Measurements from ENCODE around the gene PSENEN. TPM values are rescaled to one million over a fixed set of nuclear protein-coding genes. Genes with fewer than 3 reads are reported as not detected.
A peak's percentile ranks its signal among the peaks of the same experiment; 100 is the strongest.
"Not testable (repeated sequence)": the region's sequence is repeated elsewhere in the genome, so short reads cannot be mapped to it uniquely, and the experiment has no call there.

Gene PSENEN
- total RNA-seq, 1 donor from 2014 or later, result 32.5 TPM

DNA sequence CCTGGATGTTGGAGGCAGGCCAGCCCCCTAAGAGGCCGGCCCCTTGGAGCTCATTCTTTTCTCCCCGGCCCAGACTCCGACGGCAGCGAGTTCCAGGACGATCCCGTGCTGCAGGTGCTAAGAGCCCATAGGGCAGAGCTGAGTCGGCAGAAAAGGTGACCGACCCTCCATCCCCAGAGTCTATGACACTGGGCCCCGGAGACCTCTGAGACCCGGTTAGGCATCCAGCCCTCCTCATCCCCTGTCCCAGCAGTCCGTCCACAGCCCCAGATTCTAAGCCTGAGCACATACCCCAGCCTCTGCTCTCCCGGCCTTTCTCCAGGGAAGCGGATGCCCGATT, 22.6 kb downstream of the PSENEN start:
- no peak for DNase-seq (ENCODE audit: low read depth)

DNA sequence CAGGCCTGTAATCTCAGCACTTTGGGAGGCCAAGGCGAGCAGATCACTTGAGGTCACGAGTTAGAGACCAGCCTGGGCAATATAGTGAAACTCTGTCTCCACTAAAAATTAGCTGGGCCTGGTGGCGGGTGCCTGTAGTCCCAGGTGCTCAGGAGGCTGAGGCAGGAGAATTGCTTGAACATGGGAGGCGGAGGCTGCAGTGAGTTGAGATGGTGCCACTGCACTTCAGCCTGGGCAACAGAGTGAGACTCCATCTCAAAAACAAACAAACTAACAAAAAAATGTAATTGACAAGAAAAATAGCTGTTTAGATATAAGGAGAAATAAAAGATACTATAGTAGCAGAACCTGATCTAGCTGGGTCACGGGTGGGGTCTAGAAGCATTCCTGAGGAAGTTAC, 26.9 kb downstream of the PSENEN start:
- DNase-seq (ENCODE audit: low read depth), result not testable (repeated sequence)

DNA sequence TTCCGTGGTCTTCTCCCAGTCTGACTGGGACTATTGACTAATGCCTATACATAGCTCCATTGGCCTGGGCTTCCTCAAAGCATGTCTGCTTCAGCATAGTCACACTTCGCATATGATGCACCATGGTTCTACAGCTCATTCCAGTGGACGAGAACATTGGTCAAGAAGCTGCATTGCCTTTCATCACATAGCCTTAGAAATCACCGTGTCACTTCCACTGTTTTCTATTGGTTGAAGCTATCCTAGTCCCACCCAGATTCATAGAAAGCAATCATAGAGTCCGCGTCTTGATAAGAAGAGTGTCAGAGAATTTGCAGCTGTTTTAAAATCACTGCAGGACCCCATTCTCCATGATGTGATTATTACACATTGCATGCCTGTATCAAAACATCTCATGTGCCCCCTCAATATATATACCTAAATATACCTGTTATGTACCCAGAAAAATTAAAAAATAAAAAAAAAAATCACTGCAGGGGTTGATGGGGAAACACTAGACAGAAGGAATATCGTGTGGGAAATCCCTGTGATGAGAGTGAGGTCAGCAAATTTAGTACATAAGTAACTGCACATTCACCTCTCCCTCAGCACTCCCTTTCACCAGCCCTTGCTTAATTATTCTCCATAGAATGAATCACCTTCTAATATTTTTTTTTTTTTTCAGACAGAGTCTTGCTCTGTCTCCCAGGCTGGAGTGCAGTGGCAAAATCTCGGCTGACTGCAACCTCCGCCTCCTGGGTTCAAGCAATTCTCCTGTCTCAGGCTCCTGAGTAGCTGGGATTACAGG, 27.8 kb downstream of the PSENEN start:
- no peak for DNase-seq (ENCODE audit: low read depth)

DNA sequence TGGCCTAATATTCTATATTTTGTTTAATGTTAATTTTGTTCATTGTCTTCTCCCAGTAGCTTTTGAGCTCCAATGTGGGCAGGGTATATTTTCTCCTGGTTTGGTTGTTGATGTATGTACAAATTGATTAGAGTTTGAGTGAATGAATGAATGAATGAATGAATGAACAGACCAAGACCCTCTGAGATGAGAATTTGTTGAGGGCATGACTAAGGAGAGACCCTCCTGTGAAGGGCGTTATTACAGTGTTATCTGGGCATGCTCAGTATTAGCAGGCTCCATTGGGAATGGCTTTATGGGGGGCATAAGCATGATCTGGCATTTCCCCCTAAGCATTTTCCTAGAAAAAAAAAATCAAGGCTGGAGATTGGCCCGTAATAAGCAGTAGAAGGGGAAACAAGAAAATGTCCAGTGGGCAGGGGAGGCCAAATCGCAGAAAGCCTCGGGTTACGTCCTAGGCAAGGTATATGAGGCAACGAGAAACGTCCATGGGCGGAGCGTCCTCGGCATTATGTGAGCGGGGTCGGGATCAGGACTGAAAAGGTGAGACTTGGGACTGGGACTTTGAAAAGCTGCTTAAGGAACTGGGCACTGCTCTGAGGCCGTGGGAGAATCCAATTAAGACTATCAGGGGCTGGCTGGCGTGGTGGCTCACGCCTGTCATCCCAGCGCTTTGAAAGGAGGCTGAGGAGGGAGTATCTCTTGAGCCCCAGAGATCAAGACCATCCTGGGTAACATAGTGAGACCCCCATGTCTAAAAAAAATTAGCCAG, 29.0 kb downstream of the PSENEN start:
- DNase-seq (ENCODE audit: low read depth), result no peak

DNA sequence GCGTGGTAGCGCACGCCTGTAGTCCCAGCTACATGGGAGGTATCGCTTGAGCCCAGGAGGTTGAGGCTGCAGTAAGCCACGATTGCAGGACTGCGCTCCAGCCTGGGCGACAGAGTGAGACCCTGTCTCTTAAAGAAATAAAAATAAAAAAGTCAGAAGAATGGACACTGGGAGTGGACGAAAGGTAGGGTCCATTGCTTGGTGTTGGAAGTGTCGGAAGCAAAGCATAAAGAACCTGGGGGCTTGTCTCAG, 29.5 kb downstream of the PSENEN start:
- no peak for DNase-seq (ENCODE audit: low read depth)

DNA sequence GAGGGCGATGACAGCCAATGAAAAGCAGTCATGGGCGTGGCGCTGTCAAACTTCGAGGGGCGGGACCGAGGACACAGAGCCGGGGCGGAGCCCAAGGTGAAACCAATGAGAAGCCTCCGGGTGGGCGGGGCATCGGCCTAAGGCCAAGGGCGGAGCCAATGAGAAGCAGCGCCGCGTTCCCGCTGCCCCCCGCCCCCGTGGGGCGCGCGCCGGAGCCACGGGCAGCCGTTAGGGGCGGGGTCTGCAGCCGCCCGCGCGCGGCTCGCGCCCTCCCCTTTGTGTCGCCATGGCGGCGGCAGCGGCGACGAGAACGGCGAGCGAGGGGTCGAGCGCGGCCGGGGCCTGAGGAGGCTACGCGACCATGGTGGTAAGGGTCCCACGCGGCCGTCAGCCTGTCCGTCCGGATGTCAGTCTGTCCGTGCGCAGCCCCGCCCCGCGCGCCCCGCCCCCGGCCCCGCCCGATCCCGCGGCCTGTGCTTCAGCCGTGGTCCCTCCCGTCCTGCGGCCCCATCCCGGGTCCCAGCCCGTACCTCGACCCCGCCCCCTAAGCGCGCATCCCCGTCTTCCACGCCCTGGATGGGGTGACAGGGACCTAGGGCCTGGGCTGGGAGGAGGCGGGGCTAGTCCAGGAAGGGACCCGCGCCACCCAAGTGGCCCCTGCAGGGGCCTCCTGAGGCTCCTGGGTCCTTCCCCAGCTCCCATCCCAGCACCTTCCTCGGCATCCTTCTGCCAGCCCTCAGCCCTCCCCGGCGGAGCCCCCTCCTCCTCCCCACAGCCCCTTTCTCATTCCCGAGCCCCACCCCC, 30.0 kb downstream of the PSENEN start, which contains the start of gene ARHGAP33:
Gene ARHGAP33, plus strand, starts transcription at position 267 of the 804 bp plus-strand sequence. Its CDS starts 95 bp downstream, at position 362.
- DNase-seq (ENCODE audit: low read depth), result peak; percentile 99

DNA sequence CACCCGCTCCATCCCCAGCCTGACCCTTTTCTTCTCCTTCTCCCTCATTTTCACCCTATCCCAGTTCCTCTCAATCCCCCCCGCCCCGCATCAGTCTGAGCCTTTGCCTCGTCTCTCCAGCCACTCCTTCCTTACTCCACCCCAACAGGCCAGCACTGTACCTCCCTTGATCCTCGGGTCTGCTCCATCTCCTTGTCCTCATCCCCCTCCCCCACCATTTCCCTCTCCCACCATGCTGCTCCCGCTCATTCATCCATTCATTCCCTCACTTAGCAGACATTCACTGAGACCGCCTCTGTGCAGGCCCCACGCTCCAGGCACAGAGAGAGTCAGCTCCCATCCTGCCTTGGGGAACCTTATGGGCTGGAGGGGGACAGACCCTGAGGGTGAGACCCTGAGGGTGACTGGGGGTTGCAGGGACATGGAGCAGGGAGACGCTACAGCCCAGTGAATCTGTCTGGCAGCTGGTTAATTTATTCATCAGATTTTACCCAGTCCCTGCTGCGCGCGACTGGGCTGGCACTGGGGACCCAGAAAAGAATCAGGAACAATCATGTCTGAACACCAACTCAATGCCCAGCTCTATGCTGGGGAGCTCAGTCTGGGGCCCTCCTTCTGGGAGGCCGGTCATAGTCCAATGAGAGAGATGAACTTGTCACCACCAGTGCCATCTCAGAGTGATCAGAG, 30.8 kb downstream of the PSENEN start:
- no peak for DNase-seq (ENCODE audit: low read depth)

DNA sequence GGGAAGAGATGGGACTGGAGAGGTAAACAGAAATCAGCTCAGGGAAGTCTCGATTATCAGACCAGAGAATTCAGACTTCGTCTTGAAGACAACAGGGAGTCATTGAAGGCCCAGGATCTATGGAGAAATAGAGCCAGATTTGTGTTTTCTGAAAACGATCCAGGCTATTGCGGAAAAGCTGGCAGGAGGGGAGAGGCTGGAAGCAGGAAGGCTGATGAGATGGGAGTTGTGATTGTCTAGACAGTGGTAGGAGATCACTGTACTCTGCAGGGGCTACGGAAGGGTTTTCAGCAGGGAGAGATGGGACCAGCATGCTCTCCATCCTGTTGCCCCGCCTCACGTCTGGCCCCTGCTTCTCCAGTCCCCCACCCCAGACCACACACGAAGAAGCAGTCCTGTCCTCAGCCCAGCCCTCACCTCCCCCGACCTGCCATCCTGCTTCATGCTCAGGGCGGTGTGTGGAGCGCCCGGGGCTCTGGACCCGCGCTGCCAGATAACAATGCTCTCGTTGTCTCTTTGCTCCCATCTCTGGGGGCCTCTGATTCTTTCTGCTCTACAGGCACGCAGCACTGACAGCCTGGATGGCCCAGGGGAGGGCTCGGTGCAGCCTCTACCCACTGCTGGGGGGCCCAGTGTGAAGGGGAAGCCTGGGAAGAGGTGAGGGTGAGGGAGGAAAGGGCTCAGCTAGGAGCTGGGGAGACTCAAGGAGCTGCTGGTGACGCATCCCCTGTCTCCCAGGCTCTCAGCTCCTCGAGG, 31.8 kb downstream of the PSENEN start:
- no peak for DNase-seq (ENCODE audit: low read depth)

DNA sequence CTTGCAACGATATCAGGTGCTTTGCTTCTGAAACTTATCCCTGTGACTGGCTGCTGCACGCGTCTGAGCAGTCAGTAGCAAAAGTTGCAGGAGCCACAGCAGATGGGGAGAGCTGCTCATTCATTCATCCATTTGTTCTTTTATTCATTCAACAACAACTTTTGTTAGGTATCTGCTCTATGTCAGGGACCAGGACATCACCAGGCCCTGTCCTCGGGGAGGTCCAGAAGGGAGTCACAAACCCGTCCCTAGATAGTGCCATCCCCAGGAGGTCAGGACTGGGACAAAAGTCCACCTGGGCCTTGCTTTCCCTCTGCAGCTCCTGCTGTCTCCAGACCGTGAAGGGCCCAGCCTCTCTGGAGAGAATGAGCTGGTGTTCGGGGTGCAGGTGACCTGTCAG, 32.5 kb downstream of the PSENEN start:
- no peak for DNase-seq (ENCODE audit: low read depth)

DNA sequence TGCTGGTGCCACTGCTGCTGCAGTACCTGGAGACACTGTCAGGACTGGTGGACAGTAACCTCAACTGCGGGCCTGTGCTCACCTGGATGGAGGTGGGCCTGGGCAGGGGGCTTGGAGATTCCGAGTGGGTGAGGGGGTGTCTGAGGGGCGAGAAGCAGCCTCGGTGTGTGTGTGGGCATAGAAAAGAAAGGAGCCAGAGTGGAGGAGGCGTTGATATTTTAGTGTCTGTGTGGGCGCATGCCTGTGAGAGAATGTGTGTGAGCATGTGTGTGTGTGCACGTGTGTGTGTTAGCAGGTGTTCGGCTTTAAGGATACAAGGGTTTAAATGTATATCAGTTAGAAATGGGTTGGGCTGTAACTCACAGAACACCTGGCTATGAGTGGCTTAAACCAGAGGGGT, 33.6 kb downstream of the PSENEN start:
- no peak for DNase-seq (ENCODE audit: low read depth)

DNA sequence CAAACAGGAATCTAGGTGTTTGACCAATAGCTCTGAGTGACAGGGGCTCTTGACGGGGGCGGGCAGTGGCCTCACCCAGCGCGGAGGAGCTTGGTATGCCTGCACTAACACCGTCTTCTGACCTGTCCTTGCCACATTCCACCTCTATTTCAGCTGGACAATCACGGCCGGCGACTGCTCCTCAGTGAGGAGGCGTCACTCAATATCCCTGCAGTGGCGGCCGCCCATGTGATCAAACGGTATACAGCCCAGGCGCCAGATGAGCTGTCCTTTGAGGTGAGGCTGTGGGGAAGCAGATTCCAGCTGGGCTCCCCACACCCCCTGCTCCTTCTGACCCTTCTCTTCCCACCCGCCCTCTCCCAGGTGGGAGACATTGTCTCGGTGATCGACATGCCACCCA, 34.6 kb downstream of the PSENEN start:
- no peak for DNase-seq (ENCODE audit: low read depth)

DNA sequence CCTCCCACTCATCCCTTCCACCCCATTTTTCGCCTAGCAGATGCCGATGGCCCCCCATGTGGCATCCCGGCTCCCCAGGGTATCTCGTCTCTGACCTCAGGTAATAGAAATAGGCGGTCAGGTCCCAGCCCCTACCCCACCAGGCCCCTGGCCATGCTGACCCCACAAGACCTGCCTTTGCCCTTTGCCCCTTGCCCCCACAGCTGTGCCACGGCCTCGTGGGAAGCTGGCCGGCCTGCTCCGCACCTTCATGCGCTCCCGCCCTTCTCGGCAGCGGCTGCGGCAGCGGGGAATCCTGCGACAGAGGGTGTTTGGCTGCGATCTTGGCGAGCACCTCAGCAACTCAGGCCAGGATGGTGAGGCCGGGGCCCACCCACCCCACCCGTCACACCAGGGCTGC, 35.3 kb downstream of the PSENEN start:
- DNase-seq (ENCODE audit: low read depth), result no peak

DNA sequence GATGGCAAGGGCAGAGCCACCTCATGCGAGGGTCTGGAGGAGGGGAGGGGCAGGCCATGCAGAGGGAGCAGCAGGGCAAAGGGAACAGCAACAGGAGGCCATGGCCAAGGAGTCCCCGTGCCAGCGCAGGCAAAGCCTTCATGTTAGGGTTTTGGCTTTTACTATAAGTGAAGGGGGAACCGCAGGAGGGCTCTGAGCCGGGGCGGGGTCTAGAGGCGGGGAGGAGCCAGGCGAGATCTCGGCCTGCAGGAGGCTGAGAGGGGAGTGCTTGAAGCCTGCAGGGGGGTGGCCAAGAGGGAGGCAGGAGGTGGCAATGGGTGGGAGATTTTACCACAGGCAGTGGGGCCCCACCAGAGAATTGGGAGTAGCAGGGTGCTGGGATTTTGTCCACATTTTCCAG, 36.2 kb downstream of the PSENEN start:
- no peak for DNase-seq (ENCODE audit: low read depth)

DNA sequence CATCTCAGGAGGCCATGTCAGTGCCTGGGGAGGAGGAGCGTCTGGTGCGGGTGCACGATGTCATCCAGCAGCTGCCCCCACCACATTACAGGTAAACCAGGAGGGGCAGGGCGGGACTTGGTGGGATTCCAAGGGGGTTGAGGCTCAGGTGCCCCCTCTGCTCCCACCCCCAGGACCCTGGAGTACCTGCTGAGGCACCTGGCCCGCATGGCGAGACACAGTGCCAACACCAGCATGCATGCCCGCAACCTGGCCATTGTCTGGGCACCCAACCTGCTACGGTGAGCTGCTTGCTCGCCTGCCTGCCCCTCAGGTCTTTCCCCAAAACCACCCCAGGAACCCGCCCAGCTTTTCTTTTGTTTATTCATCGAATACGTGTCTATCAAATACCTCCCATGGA, 37.1 kb downstream of the PSENEN start:
- DNase-seq (ENCODE audit: low read depth), result no peak

DNA sequence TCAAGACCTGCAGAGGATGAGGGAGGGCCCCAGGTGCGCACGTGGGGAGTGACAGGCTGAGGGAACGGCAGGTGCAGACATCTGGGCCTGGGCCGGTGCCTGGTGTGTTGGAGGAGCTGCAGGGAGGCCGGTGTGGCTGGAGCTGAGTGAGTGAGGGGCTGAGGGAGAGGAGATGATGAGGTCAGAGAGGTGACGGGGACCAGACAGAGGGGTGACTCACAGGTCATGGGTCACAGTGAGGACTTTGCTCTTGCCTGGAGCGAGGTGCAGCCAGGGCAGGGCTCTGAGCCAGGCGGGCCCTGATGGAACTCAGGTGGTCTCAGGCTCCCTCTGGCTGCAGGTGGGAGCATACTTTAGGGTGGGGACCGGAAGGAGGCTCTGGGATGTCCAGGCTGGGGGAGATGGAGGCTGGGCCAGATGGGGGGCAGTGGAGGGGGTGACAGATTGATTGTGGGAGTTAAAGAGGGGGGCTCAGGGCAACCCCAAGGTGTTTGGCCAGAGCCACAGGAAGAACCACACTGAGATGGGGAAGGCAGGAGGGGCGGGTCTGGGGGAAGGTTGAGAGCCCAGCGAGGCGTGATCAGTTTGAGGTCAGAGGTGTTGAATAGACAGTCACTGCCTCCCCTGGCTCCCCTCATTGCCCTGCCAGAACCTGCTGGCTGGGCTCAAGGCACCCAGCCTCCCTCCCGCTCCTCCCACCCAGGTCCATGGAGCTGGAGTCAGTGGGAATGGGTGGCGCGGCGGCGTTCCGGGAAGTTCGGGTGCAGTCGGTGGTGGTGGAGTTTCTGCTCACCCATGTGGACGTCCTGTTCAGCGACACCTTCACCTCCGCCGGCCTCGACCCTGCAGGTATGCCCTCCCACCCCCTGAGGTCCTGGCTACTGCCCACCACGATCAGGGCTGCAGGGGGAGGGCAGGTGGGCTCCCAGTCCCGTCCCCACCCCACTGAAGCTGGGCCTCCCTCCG, 38.3 kb downstream of the PSENEN start:
- no peak for DNase-seq (ENCODE audit: low read depth)

DNA sequence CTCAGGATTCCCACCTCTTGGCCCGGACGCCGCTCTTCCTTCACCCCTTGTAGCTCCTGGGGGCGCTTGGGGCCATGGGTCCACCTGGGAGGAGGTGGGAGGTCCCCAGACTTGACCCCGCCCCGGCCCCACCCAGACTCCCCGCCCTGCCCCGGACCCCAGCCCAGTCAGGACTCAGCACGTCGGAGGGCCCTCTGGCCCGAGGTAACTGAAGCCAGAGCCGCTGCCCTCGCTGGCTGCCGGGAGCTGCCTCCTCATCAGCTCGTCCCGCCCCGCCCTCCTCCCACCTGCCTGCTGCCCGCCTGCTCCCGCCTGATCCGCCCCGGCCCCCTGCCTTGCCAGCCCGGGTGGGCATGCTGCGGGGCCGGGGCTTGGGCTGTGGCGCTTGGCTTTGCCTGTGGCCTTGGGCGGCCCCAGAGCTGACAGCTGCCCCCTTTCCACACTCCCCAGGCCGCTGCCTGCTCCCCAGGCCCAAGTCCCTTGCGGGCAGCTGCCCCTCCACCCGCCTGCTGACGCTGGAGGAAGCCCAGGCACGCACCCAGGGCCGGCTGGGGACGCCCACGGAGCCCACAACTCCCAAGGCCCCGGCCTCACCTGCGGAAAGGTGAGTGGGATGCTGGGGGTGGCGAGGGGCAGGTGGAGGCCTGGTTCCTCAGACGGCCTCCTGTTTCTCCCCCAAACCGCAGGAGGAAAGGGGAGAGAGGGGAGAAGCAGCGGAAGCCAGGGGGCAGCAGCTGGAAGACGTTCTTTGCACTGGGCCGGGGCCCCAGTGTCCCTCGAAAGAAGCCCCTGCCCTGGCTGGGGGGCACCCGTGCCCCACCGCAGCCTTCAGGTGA, 39.3 kb downstream of the PSENEN start:
- no peak for DNase-seq (ENCODE audit: low read depth)

DNA sequence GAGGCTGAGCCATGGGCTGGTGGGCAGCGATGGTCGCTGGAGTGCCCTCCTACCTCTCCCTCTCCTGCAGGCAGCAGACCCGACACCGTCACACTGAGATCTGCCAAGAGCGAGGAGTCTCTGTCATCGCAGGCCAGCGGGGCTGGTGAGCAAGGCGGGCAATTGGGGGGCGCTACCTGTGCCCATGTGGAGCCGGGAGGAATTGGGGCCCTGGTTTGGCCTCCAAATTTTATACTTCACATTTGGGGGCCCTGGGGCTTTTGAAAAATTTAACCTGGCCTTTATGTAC, 39.8 kb downstream of the PSENEN start:
- no peak for DNase-seq (ENCODE audit: low read depth)

DNA sequence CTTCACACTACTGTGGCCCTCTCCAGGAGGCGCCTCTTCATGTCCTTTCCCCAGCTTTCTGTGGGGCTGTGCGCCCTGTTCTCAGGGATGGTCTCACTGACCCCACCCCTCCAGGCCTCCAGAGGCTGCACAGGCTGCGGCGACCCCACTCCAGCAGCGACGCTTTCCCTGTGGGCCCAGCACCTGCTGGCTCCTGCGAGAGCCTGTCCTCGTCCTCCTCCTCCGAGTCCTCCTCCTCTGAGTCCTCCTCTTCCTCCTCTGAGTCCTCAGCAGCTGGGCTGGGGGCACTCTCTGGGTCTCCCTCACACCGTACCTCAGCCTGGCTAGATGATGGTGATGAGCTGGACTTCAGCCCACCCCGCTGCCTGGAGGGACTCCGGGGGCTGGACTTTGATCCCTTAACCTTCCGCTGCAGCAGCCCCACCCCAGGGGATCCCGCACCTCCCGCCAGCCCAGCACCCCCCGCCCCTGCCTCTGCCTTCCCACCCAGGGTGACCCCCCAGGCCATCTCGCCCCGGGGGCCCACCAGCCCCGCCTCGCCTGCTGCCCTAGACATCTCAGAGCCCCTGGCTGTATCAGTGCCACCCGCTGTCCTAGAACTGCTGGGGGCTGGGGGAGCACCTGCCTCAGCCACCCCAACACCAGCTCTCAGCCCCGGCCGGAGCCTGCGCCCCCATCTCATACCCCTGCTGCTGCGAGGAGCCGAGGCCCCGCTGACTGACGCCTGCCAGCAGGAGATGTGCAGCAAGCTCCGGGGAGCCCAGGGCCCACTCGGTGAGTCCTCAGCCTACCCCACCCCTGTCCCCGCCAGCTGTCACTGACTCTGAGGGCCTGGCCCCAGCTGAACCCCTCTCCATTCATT, 41.1 kb downstream of the PSENEN start:
- no peak for DNase-seq (ENCODE audit: low read depth)

Measured in myocyte (in vitro differentiated cells).